Measurements from ENCODE around the gene RPL36AL.
"Not testable (repeated sequence)": the region's sequence is repeated elsewhere in the genome, so short reads cannot be mapped to it uniquely, and the experiment has no call there.

RPL36AL gene

DNA sequence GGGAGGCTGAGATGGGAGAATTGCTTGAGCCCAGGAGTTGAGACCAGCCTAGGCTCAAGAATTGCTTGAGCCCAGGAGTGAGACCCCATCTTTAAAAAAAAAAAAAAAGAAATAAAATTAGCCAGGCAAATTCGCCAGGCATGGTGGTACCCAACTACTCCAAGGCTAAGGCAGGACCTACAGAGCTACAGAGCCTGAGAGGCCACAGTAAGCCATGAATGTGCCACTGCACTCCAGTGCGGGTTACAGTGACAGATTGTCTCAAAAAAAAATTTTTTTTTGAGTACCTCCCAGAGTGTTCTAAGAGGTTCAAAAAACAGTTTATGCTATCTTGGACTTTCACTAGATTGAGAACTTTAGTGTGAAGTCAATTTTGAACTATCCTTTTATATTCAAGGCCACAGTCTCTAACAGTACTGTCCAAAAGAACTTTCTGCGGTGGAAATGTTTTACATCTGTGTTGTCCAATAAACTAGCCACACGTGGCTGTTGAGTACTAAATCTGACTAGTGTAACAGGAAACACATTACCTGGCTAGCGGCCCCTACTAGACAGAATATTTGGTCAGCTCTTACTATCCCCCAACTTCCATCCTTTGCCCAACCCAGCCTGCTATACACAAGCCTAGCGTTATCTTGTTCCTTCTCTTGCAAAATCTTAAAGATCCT is 2.4 kb downstream of the RPL36AL start:
- no peak for DNase-seq

DNA sequence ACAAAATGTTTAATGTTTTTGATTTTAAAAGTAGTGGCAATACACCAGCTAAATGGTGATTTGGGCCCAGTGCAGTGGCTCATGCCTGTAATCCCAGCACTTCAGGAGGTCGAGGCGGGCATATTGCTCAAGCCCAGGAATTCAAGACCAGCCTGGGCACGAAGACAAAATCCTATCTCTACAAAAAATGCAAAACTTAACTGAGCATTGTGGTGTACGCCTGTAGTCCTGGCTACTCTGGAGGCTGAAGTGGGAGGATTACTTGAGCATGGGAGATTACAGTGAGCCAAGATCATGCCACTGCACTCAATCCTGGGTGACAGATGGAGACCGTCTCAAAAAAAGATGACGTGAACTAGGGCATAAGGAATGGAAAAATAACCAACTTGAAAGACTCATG is 4.7 kb downstream of the RPL36AL start:
- DNase-seq, result no peak

GRCh38 chr14:49614196-49614595 is 6.2 kb downstream of the RPL36AL start:
- DNase-seq, result no peak

GRCh38 chr14:49612671-49613070 is 7.8 kb downstream of the RPL36AL start:
- no peak for DNase-seq

DNA sequence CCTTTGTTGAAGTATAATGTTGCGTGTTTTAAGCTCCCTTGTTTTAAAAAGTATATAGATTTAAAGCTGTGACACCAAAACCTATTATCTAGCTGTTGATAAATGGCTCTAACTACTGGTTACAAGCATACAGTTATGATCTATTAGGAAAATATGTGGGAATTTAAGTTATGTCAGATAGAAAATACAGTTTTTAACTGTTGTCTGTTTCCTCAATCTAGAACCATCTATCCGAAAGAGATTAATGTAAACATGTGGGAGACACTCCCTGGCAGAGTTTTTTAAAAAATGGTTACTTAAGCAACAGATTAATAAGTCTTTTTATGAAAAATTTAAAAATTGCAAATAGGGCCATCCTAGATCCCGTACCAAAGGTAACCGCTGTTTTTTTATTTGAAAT is 8.2 kb downstream of the RPL36AL start:
- DNase-seq, result no peak

GRCh38 chr14:49607583-49607982 is 12.8 kb downstream of the RPL36AL start:
- no peak for DNase-seq

GRCh38 chr14:49598485-49599300 is 21.7 kb downstream of the RPL36AL start, which contains the start of gene LRR1:
TSS of gene LRR1 (plus strand) at chr14:49598940. CDS start at chr14:49599021, 81 bp downstream.
- DNase-seq, result peak; percentile 91

- DNase-seq, result no peak
Observed at GRCh38 chr14:49598189-49598484, 22.3 kb downstream of the RPL36AL start.

DNA sequence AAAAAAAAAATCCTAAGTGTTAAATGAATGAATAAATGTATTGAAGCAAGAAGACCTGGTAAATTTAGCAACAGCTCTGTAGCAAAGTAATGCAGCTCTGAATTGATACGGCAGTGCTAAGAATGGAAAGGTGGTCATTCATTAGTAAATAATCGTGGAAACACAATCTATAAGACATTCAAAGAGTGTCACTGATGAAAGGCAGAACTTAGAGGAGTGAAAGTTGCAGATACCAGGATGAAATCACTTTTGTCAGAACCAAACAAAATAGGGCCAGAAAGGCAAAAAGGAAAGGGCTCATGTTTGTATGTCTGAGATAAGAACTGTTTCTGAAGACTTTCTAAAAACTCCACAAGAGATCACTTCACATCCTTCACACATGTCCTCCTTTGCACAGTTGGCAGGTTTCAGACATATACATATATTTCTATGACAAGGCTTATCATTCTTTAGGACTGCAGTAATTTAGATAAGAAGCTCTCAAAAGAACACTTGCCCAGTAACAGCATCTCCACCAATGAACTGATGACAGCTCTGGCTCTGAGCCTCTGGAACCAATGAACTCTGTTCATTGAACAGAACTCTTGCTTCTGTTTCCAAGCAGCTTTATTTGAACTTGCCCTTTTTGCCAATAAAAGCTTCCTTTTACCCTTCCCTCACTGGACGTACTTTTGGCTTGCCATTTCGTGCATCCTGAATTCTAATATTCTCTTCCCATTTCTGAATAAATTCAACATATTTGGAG is 25.9 kb downstream of the RPL36AL start:
- DNase-seq, result no peak

DNA sequence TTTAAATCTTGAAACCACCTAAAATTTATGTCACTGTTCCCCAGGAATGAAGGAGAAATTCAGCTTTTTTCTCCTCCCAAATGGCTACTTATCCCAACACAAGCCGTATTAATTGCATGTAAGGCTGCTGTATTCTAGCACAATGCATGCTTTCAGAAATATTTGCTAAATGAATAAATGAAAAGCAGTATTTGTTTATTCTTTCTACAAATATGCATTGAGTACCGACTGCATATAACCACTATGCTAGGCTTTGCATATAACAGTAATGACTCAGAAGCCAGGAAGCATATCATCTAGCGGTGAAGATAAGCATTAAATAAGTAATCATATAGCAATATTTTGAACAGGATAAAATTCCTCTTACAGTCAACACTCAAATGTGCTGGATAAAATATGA is 27.4 kb downstream of the RPL36AL start:
- no peak for DNase-seq

DNA sequence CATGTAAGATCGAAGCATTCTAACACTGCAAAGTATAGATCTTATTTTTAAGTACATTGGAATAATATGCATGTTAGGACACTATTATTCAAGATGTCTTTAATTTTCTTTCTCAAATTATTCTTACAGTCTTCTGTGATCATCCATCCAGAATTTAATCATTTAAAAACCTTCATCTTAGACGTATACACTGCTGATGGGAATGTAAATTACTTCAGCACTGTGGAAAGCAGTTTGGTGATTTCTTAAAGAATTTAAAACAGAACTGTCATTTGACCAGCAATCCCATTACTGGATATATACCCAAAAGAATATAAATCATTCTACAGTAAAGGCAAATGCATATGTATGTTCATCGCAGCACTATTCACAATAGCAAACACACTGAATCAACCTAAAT is 31.0 kb downstream of the RPL36AL start:
- no peak for DNase-seq

DNA sequence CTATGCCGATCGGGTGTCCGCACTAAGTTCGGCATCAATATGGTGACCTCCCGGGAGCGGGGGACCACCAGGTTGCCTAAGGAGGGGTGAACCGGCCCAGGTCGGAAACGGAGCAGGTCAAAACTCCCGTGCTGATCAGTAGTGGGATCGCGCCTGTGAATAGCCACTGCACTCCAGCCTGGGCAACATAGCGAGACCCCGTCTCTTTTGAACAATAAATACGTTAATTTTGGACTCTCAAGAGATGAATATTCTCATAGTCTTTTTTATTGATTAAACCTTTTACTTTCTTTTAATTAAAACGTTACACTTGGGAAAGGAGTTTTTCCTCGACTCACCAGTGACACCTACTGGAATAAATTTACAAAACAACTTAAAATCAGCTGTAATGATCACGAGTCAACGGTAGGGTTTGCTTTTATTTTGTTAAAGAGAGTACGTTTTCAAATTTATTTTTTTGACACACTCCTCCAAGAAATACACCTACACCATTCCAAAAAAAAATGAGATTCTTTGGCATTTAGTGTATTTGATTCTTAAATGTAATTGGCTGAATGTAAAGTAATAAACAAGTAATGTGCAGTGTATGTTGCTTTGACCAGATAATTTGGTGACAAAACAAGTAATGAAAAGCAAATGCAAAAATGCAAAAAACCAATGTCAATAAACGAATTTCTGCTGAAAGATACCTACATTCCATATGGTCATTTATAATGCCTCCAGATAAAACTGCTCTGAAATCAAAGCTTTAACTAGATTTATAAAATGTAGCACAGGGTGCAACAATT is 33.6 kb downstream of the RPL36AL start:
- DNase-seq, result peak; percentile 66

- DNase-seq, result peak; percentile 99
Observed at GRCh38 chr14:49585803-49586672, 34.4 kb downstream of the RPL36AL start, which contains the start of gene RPS29. TSS of gene RPS29 (minus strand) at chr14:49586380. CDS start at chr14:49586346, 34 bp downstream.

- not testable (repeated sequence) for DNase-seq
Observed at GRCh38 chr14:49584981-49585640, 35.3 kb downstream of the RPL36AL start.

DNA sequence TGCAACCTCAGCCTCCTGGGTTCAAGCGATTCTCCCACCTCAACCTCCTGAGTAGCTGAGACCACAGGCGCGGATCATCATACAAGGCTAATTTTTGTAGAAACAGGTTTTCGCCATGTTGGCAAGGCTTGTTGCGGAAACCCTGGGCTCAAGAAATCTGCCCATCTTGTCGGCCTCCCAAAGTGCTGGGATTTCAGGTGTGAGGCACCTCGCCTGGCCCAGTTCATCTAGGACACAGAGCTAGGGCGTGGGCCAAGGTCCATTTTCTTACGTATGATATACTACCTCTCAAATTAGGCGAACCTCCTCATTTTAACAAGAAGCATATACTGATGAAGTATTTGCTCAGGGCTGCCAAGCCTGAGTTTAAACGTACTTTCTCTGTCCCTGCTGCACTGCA is 36.4 kb downstream of the RPL36AL start:
- no peak for DNase-seq

- DNase-seq, result no peak
Observed at GRCh38 chr14:49583629-49584028, 36.8 kb downstream of the RPL36AL start.

GRCh38 chr14:49582113-49582977 is 38.1 kb downstream of the RPL36AL start:
- no peak for DNase-seq

DNA sequence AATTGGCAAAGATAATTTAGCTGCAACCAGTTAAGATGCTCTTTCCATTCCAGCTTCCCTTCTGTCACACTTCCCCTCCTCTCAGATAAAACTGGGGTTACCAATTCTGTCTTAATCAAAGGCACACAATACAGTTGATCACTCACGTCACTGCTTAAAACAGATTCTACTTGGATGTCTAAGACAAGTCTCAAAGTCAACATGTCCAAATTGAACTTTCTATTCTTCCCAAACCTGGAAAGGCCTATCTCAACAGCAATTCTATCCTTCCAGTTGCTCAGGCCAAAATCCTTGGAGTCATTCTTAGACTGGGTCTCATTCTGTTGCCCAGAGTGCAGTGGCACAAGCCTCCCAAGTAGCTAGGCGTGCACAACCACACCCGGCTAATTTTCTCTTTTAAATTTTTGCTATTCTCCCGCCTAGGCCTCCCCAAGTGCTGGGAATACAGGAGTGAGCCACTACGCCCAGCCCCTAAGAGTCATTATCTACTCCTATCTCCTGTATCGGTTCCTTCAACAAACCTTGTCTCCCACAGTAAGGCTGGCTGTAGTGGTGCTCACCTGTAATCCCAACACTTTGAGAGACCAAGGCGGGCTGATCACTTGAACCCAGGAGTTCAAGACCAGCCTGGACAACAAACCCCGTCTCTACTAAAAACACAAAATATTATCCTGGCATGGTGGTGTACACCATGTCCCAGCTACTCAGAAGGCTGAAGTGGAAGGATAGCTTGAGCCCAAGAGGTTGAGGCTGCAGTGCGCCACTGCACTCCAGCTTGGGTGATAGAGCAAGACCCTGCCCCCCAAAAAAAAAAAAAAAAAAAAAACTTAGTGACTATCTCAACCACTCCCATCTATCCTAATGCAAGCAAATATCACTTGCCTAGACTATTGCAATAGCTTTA is 39.0 kb downstream of the RPL36AL start:
- DNase-seq, result no peak

DNA sequence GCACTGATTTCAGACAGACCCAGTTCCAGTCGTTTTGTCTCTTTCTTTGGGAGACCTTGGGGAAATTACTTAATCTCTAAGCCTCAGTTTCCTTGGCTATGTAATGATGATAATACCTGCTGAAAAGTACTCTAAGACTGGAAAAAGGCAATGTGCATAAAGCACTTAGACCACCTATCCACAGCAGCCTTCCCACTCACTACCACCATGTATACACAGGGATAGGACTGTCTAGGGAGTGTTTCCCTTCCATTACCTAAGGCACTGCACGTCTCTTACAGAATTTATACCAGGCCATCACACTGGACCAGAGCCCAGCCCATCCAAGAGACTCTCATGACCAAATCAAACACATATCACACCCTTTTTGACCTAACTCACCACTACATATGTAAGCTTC is 40.6 kb downstream of the RPL36AL start:
- DNase-seq, result no peak

All from DMS79 (cell line).